A549 (cell line): ENCODE results near the gene STMN3. TPM values are rescaled to one million over a fixed set of nuclear protein-coding genes. Genes with fewer than 3 reads are reported as not detected.
A peak's percentile ranks its signal among the peaks of the same experiment; 100 is the strongest.

Source experiments
- ATAC-seq, 2 experiments: fragments of 200-7000 bp in 1 of 2; fragments of >200 bp in 1 of 2; cut with Nextera tagmentation in 1 of 2; cut with Tn5 transposase in 1 of 2; 3 replicates each; pipeline versions ENCODE4 v1.8.0 to v1.9.1; 2018 to 2020; ENCODE audit warnings: mild to moderate bottlenecking in 1 of 2, moderate library complexity in 1 of 2
- CTCF ChIA-PET: fragments of 300-600 bp; sonication (Branson Sonifier 250); formaldehyde crosslinking; extraction: SDS; loops from one replicate; lab custom pipeline; 2021; ENCODE audit warnings: antibody characterized with exemption, inconsistent platforms; lab: Yijun Ruan, JAX
- POLR2A ChIA-PET: fragments of 350-600 bp; formaldehyde crosslinking; extraction: SDS; loops from one replicate; lab custom pipeline; 2021; ENCODE audit warnings: antibody characterized with exemption, inconsistent platforms; lab: Yijun Ruan, JAX
- DNase-seq, 2 experiments: peaks; one replicate each; pipeline versions ENCODE4 v3.0.0 to v3.0.0-alpha.2; 2011 to 2016; ENCODE audit warnings: low read depth in 1 of 2, low spot score in 1 of 2
- FAIRE-seq: peaks from 2 replicates; lab custom pipeline; 2011; peaks lifted over from hg19 to GRCh38; lab: Jason Lieb, UNC
- H3K27ac ChIP-seq, 2 experiments: fragments of >200 bp; sonication (Bioruptor Twin); formaldehyde crosslinking; 3 replicates each; pipeline ENCODE4 v1.5.1; 2016 to 2017
- H3K4me1 ChIP-seq: fragments of >200 bp; sonication (Bioruptor Twin); formaldehyde crosslinking; 3 replicates; pipeline ENCODE4 v1.6.1; 2016
- H3K4me2 ChIP-seq: fragments of >200 bp; sonication (Bioruptor Twin); formaldehyde crosslinking; 3 replicates; pipeline ENCODE4 v1.6.1; 2016
- H3K4me3 ChIP-seq: fragments of >200 bp; sonication (Bioruptor Twin); formaldehyde crosslinking; 3 replicates; pipeline ENCODE4 v1.5.1; 2016
- H3K9me3 ChIP-seq: fragments of >200 bp; sonication (Bioruptor Twin); formaldehyde crosslinking; 3 replicates; pipeline ENCODE4 v1.6.1; 2016
- ATOH8 ChIP-seq: fragments of 250-450 bp; sonication (Bioruptor Pico); IDR thresholded peaks from 2 replicates; pipeline ENCODE4 v1.5.0; 2020; ENCODE audit warnings: low read depth, mild to moderate bottlenecking, moderate library complexity
- CBX2 ChIP-seq: fragments of 200-600 bp; sonication (generic); IDR thresholded peaks from 2 replicates; pipeline ENCODE4 v1.6.1; 2016; ENCODE audit warnings: low read depth, mild to moderate bottlenecking, borderline replicate concordance
- CEBPB ChIP-seq, 2 experiments: fragments of >200 bp in 1 of 2; sonication (Bioruptor Twin) in 1 of 2; formaldehyde crosslinking in 1 of 2; IDR thresholded peaks; 2 replicates each; pipeline ENCODE4 v1.6.1; 2012 to 2016
- CHD2 ChIP-seq: fragments of 150-350 bp; IDR thresholded peaks from 2 replicates; pipeline ENCODE4 v1.6.1; 2014; ENCODE audit warnings: low read length; ENCODE audit not compliant: partially characterized antibody
- E2F6 ChIP-seq: IDR thresholded peaks from 2 replicates; pipeline ENCODE4 v1.6.1; 2012; ENCODE audit warnings: low read depth, borderline replicate concordance
- EHMT2 ChIP-seq: fragments of 200-600 bp; sonication (generic); IDR thresholded peaks from 2 replicates; pipeline ENCODE4 v1.6.1; 2016; ENCODE audit warnings: antibody characterized with exemption, low read depth, mild to moderate bottlenecking, moderate library complexity
- EP300 ChIP-seq, 2 experiments: fragments of >200 bp; sonication (Bioruptor Twin); formaldehyde crosslinking; IDR thresholded peaks; 2 replicates in 1 of 2; 3 replicates in 1 of 2; pipeline ENCODE4 v1.6.1; 2016 to 2017
- FOXS1 ChIP-seq: fragments of 250-450 bp; sonication (Bioruptor Pico); IDR thresholded peaks from 2 replicates; pipeline ENCODE4 v1.5.0; 2020; ENCODE audit warnings: mild to moderate bottlenecking, moderate library complexity
- GATA3 ChIP-seq: IDR thresholded peaks from 2 replicates; pipeline ENCODE4 v1.6.1; 2012; ENCODE audit warnings: borderline replicate concordance
- HES2 ChIP-seq: fragments of >200 bp; sonication (Bioruptor Twin); formaldehyde crosslinking; IDR thresholded peaks from 2 replicates; pipeline ENCODE4 v1.6.1; 2016
- HMGXB4 ChIP-seq: fragments of 250-450 bp; sonication (Bioruptor Pico); IDR thresholded peaks from 2 replicates; pipeline ENCODE4 v1.5.0; 2021; ENCODE audit warnings: mild to moderate bottlenecking, moderate library complexity, borderline replicate concordance
- HOXA7 ChIP-seq: fragments of 250-450 bp; sonication (Bioruptor Pico); IDR thresholded peaks from 2 replicates; pipeline ENCODE4 v1.5.0; 2020; ENCODE audit warnings: mild to moderate bottlenecking, moderate library complexity
- JUN ChIP-seq, 2 experiments: fragments of >200 bp; sonication (Bioruptor Twin); formaldehyde crosslinking; IDR thresholded peaks; 2 replicates in 1 of 2; 3 replicates in 1 of 2; pipeline ENCODE4 v1.6.1; 2016 to 2017
- KDM5A ChIP-seq: fragments of 200-600 bp; sonication (generic); IDR thresholded peaks from 2 replicates; pipeline ENCODE4 v1.6.1; 2016; ENCODE audit warnings: antibody characterized with exemption, mild to moderate bottlenecking
- MAFK ChIP-seq: fragments of 450-650 bp; IDR thresholded peaks from 2 replicates; pipeline ENCODE4 v1.6.1; 2014; ENCODE audit not compliant: partially characterized antibody
- MAX ChIP-seq: IDR thresholded peaks from 2 replicates; pipeline ENCODE4 v1.6.1; 2012
- MAZ ChIP-seq: fragments of 150-350 bp; IDR thresholded peaks from 2 replicates; pipeline ENCODE4 v1.6.1; 2014; ENCODE audit warnings: antibody characterized with exemption, low read depth, low read length, borderline replicate concordance
- MYC ChIP-seq: IDR thresholded peaks from 2 replicates; pipeline ENCODE4 v1.6.1; 2012; ENCODE audit warnings: mild to moderate bottlenecking, inconsistent platforms, low read length, improper control_type of control experiment, borderline replicate concordance
- NFE2L2 ChIP-seq: fragments of 150-350 bp; conservative IDR thresholded peaks from 2 replicates; pipeline ENCODE4 v1.6.1; 2014; ENCODE audit warnings: low read length
- NR3C1 ChIP-seq: fragments of >200 bp; sonication (Bioruptor Twin); formaldehyde crosslinking; IDR thresholded peaks from 3 replicates; pipeline ENCODE4 v1.6.1; 2017
- PBX3 ChIP-seq: IDR thresholded peaks from 2 replicates; pipeline ENCODE4 v1.6.1; 2012
- PHF8 ChIP-seq: fragments of 200-600 bp; sonication (generic); IDR thresholded peaks from 2 replicates; pipeline ENCODE4 v1.6.1; 2016; ENCODE audit warnings: low read depth, mild to moderate bottlenecking, antibody characterized with exemption, moderate library complexity, borderline replicate concordance
- POLR2A ChIP-seq: IDR thresholded peaks from 2 replicates; pipeline ENCODE4 v1.6.1; 2012; ENCODE audit warnings: mild to moderate bottlenecking, low read length
- RAD21 ChIP-seq, 2 experiments: fragments of >200 bp in 1 of 2; sonication (Bioruptor Twin) in 1 of 2; formaldehyde crosslinking in 1 of 2; IDR thresholded peaks in 1 of 2; conservative IDR thresholded peaks in 1 of 2; 2 replicates in 1 of 2; 3 replicates in 1 of 2; pipeline ENCODE4 v1.6.1; 2012 to 2018; ENCODE audit warnings: inconsistent platforms in 1 of 2
- RNF2 ChIP-seq: fragments of 200-600 bp; sonication (generic); IDR thresholded peaks from 2 replicates; pipeline ENCODE4 v1.6.1; 2016; ENCODE audit warnings: low read depth, mild to moderate bottlenecking, antibody characterized with exemption, moderate library complexity, borderline replicate concordance
- SMC3 ChIP-seq: fragments of >200 bp; sonication (Bioruptor Twin); formaldehyde crosslinking; IDR thresholded peaks from 3 replicates; pipeline ENCODE4 v1.6.1; 2018; ENCODE audit warnings: inconsistent platforms
- ZNF302 ChIP-seq: fragments of 250-450 bp; sonication (Bioruptor Pico); IDR thresholded peaks from 2 replicates; pipeline ENCODE4 v1.9.0; 2021; ENCODE audit warnings: inconsistent platforms, mild to moderate bottlenecking, moderate library complexity
- WGBS: methylation state at CpG from one replicate; pipeline ENCODE4 v1.1.6; 2017; ENCODE audit errors: missing lambda C conversion rate; 5-methylcytosine and 5-hydroxymethylcytosine counted together
- polyA plus RNA-seq, 4 experiments: library from polyadenylated mRNA; depleted of rRNA in 3 of 4; stranded (reverse); fragments of >200 nt; fragmentation: RNase III in 1 of 4; extraction: RNeasy Plus Mini Kit Qiagen cat#74134 plus additional on column Dnase treatment in 1 of 4; gene quantifications; 2 replicates in 3 of 4; 3 replicates in 1 of 4; pipeline ENCODE4 v1.2.3, GENCODE V29; 2011 to 2017

The STMN3 gene
- polyA plus RNA-seq, 2 of the 4 experiments (the other 2 are of a cell fraction) = 2.8 to 3.2 TPM

GRCh38 chr20:63642527-63643247 lies 10.5 kb downstream of the STMN3 start:
- CTCF ChIA-PET = interaction anchor here (1.0 to 2.1 kb wide), 9 partner anchors 8 to 333 kb away, joined by 3 to 12 read pairs (median 3); partner anchors contain the start of gene STMN3
- ATAC-seq (no peak), FAIRE-seq (no peak), DNase-seq (no peak)
- Histone ChIP-seq H3K27ac (peak overlapping the region; percentile 43 to 80), H3K4me2 (peak overlapping the region; percentile 86), H3K4me3 (peak overlapping the region; percentile 54), H3K4me1 (peaks cover 9% of the 10 kb centered on the region; the same call in 2 of the 3 replicates), H3K9me3 (no peaks in the 10 kb centered on the region)
- TF ChIP-seq CBX2 = no peak
- no peak for TF ChIP-seq MYC
- TF ChIP-seq ZNF302 (CRISPR knock-in tag) = no peak
- TF ChIP-seq RAD21 (conservative IDR thresholded peaks at IDR 0.05 in 1 of 2, IDR thresholded peaks at IDR 0.05 in 1 of 2) = no peak
- TF ChIP-seq PBX3 = no peak
- no peak for TF ChIP-seq EP300 (IDR thresholded peaks at IDR 0.05)
- no peak for TF ChIP-seq KDM5A
- no peak for TF ChIP-seq HMGXB4 (CRISPR knock-in tag)
- POLR2A ChIA-PET = interaction anchor here (1.3 to 2.3 kb wide), 3 partner anchors 9 to 40 kb away, joined by 5 to 18 read pairs (median 7); partner anchors contain the start of gene GMEB2
- WGBS = 70% methylated on average over 12 of the region's 29 CpGs

- ChIA-PET POLR2A (interaction anchor here (0.8 to 2.3 kb wide), 9 partner anchors 9 to 223 kb away, joined by 4 to 18 read pairs (median 5); partner anchors contain the start of genes GMEB2, HELZ2, PPDPF and RTEL1), CTCF (interaction anchor here (0.6 to 2.1 kb wide), 12 partner anchors 9 to 397 kb away, joined by 3 to 12 read pairs (median 3); partner anchors contain the start of gene STMN3)
- no peaks in the 10 kb centered on the region for H3K9me3 ChIP-seq
- no peak for FAIRE-seq
- peaks cover 9% of the 10 kb centered on the region; the same call in 2 of the 3 replicates for H3K4me1 ChIP-seq
- H3K27ac ChIP-seq = peak overlapping the region; percentile 43 to 80
- H3K4me2 ChIP-seq = peak overlapping the region; percentile 86
- DNase-seq = peak; percentile 74 to 89
- ATAC-seq = peak; percentile 80 to 83
- peak overlapping the region; percentile 54 for H3K4me3 ChIP-seq
- 2% methylated on average over 27 of the region's 86 CpGs for WGBS
- TF ChIP-seq MAZ (no peak), HES2 (no peak), PHF8 (0 out of 2 replicates have a peak, but pooled peaks have one; percentile 18), EHMT2 (no peak), GATA3 (no peak), NR3C1 (no peak), FOXS1 (CRISPR knock-in tag) (no peak), CBX2 (no peak), CEBPB (IDR thresholded peaks at IDR 0.05) (no peak), JUN (IDR thresholded peaks at IDR 0.05) (no peak), RNF2 (no peak), NFE2L2 (no peak), POLR2A (0 out of 2 replicates have a peak, but pooled peaks have one; percentile 26), MAFK (no peak), E2F6 (no peak), CHD2 (no peak), MYC (peak; percentile 42; the same call in 1 of the 2 replicates), SMC3 (peak; percentile 15; the same call in 1 of the 3 replicates), HMGXB4 (CRISPR knock-in tag) (no peak), ATOH8 (no peak), MAX (peak; percentile 58), HOXA7 (CRISPR knock-in tag) (no peak)
Measured at GRCh38 chr20:63641792-63642523, 11.3 kb downstream of the STMN3 start.
